Smooth muscle cell (in vitro differentiated cells): ENCODE data around the gene MAN1A2. TPM values are rescaled to one million over a fixed set of nuclear protein-coding genes. Genes with fewer than 3 reads are reported as not detected.

Source experiments
- DNase-seq: peaks from one replicate; lab custom pipeline; 2025; ENCODE audit not compliant: unreplicated experiment; lab: John Stamatoyannopoulos, UW
- H2AFZ ChIP-seq: fragments of 200-600 bp; sonication (generic); 2 replicates; pipeline ENCODE4 v1.6.0; 2016; ENCODE audit warnings: antibody characterized with exemption, low read depth, mild to moderate bottlenecking
- H3F3A ChIP-seq: fragments of 200-600 bp; sonication (generic); 2 replicates; pipeline ENCODE4 v1.6.0; 2017; ENCODE audit warnings: antibody characterized with exemption, low read depth
- H3K27ac ChIP-seq: fragments of 200-600 bp; sonication (generic); 2 replicates; pipeline ENCODE4 v1.5.1; 2016; ENCODE audit warnings: low read depth, mild to moderate bottlenecking
- H3K27me3 ChIP-seq: fragments of 200-600 bp; sonication (generic); 2 replicates; pipeline ENCODE4 v1.6.1; 2016; ENCODE audit warnings: low read depth, mild to moderate bottlenecking
- H3K36me3 ChIP-seq: fragments of 200-600 bp; sonication (generic); 2 replicates; pipeline ENCODE4 v1.5.1; 2016; ENCODE audit warnings: low read depth
- H3K4me1 ChIP-seq: fragments of 200-600 bp; sonication (generic); 2 replicates; pipeline ENCODE4 v1.5.1; 2016; ENCODE audit warnings: low read depth
- H3K4me2 ChIP-seq: fragments of 200-600 bp; sonication (generic); 2 replicates; pipeline ENCODE4 v1.6.0; 2016; ENCODE audit warnings: mild to moderate bottlenecking
- H3K4me3 ChIP-seq: fragments of 200-600 bp; sonication (generic); 2 replicates; pipeline ENCODE4 v1.5.1; 2016; ENCODE audit warnings: mild to moderate bottlenecking
- H3K79me2 ChIP-seq: fragments of 200-600 bp; sonication (generic); 2 replicates; pipeline ENCODE4 v1.6.0; 2016; ENCODE audit warnings: low read depth, mild to moderate bottlenecking
- H3K9ac ChIP-seq: fragments of 200-600 bp; sonication (generic); 2 replicates; pipeline ENCODE4 v1.6.0; 2016; ENCODE audit warnings: low read depth
- H3K9me3 ChIP-seq: fragments of 200-600 bp; sonication (generic); replicated peaks from 2 replicates; pipeline ENCODE4 v1.5.1; 2016; ENCODE audit warnings: low read depth
- H4K20me1 ChIP-seq: fragments of 200-600 bp; sonication (generic); 2 replicates; pipeline ENCODE4 v1.6.0; 2016; ENCODE audit warnings: low read depth
- WGBS: methylation state at CpG from one replicate; pipeline ENCODE4 v1.1.7; 2016; ENCODE audit warnings: low lambda C conversion rate; 5-methylcytosine and 5-hydroxymethylcytosine counted together
- polyA plus RNA-seq: library from polyadenylated mRNA; unstranded; fragments of >200 nt; fragmentation: Nextera tagmentation; extraction: Ambion mirVana; gene quantifications from 2 replicates; pipeline ENCODE4 v1.2.1, GENCODE V29; 2016
- total RNA-seq: library from RNA; depleted of rRNA; stranded (reverse); fragments of >200 nt; gene quantifications from 2 replicates; pipeline ENCODE4 v1.2.3, GENCODE V29; 2014
- TF ChIP-seq, protein P1 (sequence below): fragments of 200-600 bp; sonication (generic); IDR thresholded peaks from 2 replicates; pipeline ENCODE4 v1.5.1; 2017; ENCODE audit warnings: borderline replicate concordance, mild to moderate bottlenecking, antibody characterized with exemption; ENCODE audit not compliant: insufficient read depth, poor library complexity, severe bottlenecking

Gene MAN1A2
- total and polyA plus RNA-seq, 2 experiments from 2014 or later = 18.2 to 48.8 TPM

DNA sequence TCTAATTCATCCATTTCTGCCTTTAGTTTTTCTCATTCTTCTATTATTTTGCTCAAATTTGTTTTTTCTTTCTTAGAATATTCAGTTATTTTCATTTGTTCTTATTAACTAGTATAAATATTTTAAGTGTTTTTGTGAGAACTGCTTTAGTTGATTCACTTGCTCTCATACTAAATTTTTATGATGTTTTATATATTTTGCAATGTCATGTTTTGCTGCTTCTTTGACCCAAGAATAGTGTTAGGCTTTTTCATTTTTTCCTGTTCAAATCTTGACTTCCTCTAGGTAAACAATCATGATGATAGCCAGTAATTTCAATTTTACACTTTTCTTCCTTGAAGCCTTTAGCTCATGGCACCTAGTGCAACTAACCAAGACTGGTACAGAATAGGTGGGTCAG is 45.2 kb downstream of the MAN1A2 start:
- no peak for DNase-seq
- H3K79me2 ChIP-seq = peaks cover 20% of the 10 kb centered on the region
- no peak overlapping the region for H2AFZ ChIP-seq
- TF ChIP-seq, protein P1, sequence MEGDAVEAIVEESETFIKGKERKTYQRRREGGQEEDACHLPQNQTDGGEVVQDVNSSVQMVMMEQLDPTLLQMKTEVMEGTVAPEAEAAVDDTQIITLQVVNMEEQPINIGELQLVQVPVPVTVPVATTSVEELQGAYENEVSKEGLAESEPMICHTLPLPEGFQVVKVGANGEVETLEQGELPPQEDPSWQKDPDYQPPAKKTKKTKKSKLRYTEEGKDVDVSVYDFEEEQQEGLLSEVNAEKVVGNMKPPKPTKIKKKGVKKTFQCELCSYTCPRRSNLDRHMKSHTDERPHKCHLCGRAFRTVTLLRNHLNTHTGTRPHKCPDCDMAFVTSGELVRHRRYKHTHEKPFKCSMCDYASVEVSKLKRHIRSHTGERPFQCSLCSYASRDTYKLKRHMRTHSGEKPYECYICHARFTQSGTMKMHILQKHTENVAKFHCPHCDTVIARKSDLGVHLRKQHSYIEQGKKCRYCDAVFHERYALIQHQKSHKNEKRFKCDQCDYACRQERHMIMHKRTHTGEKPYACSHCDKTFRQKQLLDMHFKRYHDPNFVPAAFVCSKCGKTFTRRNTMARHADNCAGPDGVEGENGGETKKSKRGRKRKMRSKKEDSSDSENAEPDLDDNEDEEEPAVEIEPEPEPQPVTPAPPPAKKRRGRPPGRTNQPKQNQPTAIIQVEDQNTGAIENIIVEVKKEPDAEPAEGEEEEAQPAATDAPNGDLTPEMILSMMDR = no peak
- H4K20me1 ChIP-seq = peaks cover 17% of the 10 kb centered on the region
- no peaks in the 10 kb centered on the region for H3K27me3 ChIP-seq
- no peak overlapping the region for H3K9ac ChIP-seq
- no peak overlapping the region for H3K4me3 ChIP-seq
- no peak overlapping the region for H3K27ac ChIP-seq
- H3K4me2 ChIP-seq = no peak overlapping the region
- H3F3A ChIP-seq = no peaks in the 10 kb centered on the region
- no peaks in the 10 kb centered on the region for H3K36me3 ChIP-seq
- H3K4me1 ChIP-seq = no peaks in the 10 kb centered on the region
- H3K9me3 ChIP-seq = no peaks in the 10 kb centered on the region

DNA sequence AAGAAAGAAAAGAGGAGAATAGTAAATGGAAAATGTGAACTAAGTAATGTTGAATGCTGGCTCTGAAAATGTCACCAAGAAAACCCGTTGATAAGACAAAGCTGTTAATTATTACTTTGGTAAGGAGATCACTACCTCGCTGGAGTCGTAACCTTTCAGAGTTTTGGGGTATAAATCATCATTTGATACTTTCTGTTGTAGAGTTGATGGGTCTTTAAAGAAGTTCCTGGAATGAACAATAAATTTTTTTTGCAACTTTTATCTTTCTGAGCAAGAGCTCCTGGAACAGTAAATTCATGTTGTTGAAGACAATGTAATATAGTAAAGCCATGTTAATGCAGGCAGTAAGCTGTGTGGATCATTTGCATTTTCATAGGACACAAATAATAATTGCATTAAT is 46.2 kb downstream of the MAN1A2 start:
- DNase-seq = no peak
- H3K9ac ChIP-seq = no peak overlapping the region
- no peak overlapping the region for H3K27ac ChIP-seq
- H3K4me1 ChIP-seq = no peaks in the 10 kb centered on the region
- H3K9me3 ChIP-seq = no peaks in the 10 kb centered on the region
- H3F3A ChIP-seq = no peaks in the 10 kb centered on the region
- no peak overlapping the region for H2AFZ ChIP-seq
- no peaks in the 10 kb centered on the region for H3K27me3 ChIP-seq
- 84% methylated on average over 3 of the region's 3 CpGs for WGBS
- peaks cover 25% of the 10 kb centered on the region for H3K79me2 ChIP-seq
- no peak overlapping the region for H3K4me2 ChIP-seq
- no peaks in the 10 kb centered on the region for H3K36me3 ChIP-seq
- TF ChIP-seq, protein P1 = no peak
- peaks cover 17% of the 10 kb centered on the region for H4K20me1 ChIP-seq
- no peak overlapping the region for H3K4me3 ChIP-seq

DNA sequence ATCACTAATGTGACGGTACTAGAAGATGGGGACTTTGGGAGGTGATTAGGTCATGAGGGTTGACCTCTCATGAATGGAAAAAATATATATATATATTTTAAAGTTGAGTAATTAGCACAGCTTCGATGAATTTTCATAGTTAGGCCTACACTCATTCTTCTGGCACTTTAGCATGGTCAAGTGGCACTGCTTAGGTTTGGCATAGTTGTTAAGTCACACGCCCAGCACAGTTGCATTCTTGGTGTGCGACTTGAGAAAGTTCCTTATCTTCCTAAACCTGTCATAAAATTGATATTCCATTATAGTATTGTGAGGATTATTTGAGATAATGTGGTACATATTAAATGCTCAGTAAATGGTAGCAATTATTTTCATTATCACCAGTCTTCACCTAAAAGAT is 47.7 kb downstream of the MAN1A2 start:
- no peak overlapping the region for H3K9ac ChIP-seq
- WGBS = 97% methylated on average over 4 of the region's 4 CpGs

DNA sequence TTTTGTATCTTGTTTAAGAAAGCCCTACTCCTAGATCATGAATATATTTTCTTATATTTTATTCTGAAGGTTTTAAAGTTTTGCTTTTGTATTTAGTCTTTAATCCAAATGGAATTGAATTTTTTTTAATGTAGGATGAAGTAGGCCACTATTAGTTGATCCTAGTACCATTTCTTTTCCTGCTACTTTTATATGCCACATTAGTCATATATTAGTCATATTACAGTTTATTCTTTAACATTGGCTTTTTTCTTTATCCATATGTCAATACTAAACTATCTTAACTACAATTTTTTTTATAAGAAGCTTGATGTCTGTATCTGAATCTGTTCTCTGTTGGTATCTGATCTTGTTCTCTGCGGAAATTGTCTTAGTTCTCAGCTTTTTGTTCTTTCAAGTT is 48.8 kb downstream of the MAN1A2 start:
- TF ChIP-seq, protein P1 = no peak
- 95% methylated on average over 1 of the region's 1 CpG for WGBS

More for the DNA sequence above, 47.7 kb downstream of the MAN1A2 start:
- Histone ChIP-seq H3K9me3 (no peaks in the 10 kb centered on the region), H3F3A (no peaks in the 10 kb centered on the region), H3K79me2 (peaks cover 19% of the 10 kb centered on the region), H3K27me3 (no peaks in the 10 kb centered on the region), H3K4me3 (no peak overlapping the region), H3K27ac (no peak overlapping the region), H2AFZ (no peak overlapping the region), H4K20me1 (peaks cover 8% of the 10 kb centered on the region), H3K4me1 (no peaks in the 10 kb centered on the region), H3K4me2 (no peak overlapping the region), H3K36me3 (no peaks in the 10 kb centered on the region)
- DNase-seq = no peak
- TF ChIP-seq, protein P1 = no peak

More for the DNA sequence above, 48.8 kb downstream of the MAN1A2 start:
- Histone ChIP-seq H3K79me2 (peaks cover 16% of the 10 kb centered on the region), H3K27ac (no peak overlapping the region), H2AFZ (no peak overlapping the region), H3K4me1 (no peaks in the 10 kb centered on the region), H3K9me3 (no peaks in the 10 kb centered on the region), H3K27me3 (no peaks in the 10 kb centered on the region), H3F3A (no peaks in the 10 kb centered on the region), H4K20me1 (peaks cover 8% of the 10 kb centered on the region), H3K9ac (no peak overlapping the region), H3K4me3 (no peak overlapping the region), H3K4me2 (no peak overlapping the region), H3K36me3 (no peaks in the 10 kb centered on the region)
- no peak for DNase-seq
